Measurements from ENCODE around the gene MTERF2. TPM values are rescaled to one million over a fixed set of nuclear protein-coding genes. Genes with fewer than 3 reads are reported as not detected.

MTERF2 gene
- total and polyA plus RNA-seq, 5 donors from 2014 or later, result 7.3 to 12.0 (median 9.9) TPM

- H3K36me3 Mint-ChIP-seq, result peaks cover 13% of the 10 kb centered on the region
- no peaks in the 10 kb centered on the region for H3K27me3 Mint-ChIP-seq
- H3K27ac Mint-ChIP-seq, result peak overlapping the region in 2 of 3 donors; percentile 92 to 93
- peak overlapping the region; percentile 94 to 96 (median 96) for H3K4me3 Mint-ChIP-seq
- peaks cover 0 to 2% (median 0%) of the 10 kb centered on the region in 7 donors for H3K9me3 Mint-ChIP-seq
- no peak for ATAC-seq (ENCODE audit: low read depth in 2 of 2)
- Histone ChIP-seq H3K4me1 (ENCODE audit: control insufficient read depth, insufficient read depth, low read length, poor library complexity, severe bottlenecking) (peaks cover 15% of the 10 kb centered on the region), H3K27ac (ENCODE audit: insufficient read depth, low read length, poor library complexity, severe bottlenecking) (peak overlapping the region; percentile 53), H3K27me3 (ENCODE audit: control insufficient read depth, insufficient read depth, low read length) (no peaks in the 10 kb centered on the region), H3K4me3 (ENCODE audit: low read depth, low read length) (peak overlapping the region; percentile 94), H3K36me3 (ENCODE audit: control insufficient read depth, insufficient read depth, low read length) (no peaks in the 10 kb centered on the region), H3K9me3 (ENCODE audit: control insufficient read depth in 2 of 2, low read length in 2 of 2) (no peaks in the 10 kb centered on the region)
- peaks cover 15 to 40% (median 38%) of the 10 kb centered on the region in 4 donors for H3K4me1 Mint-ChIP-seq
- no peak for DNase-seq
Observed at GRCh38 chr12:106986135-106986534, 811 bp downstream of the MTERF2 start.

- H3K4me1 ChIP-seq (ENCODE audit: control insufficient read depth, insufficient read depth, low read length, poor library complexity, severe bottlenecking), result peaks cover 15% of the 10 kb centered on the region
- H3K27me3 Mint-ChIP-seq, result no peaks in the 10 kb centered on the region
- H3K27me3 ChIP-seq (ENCODE audit: control insufficient read depth, insufficient read depth, low read length), result no peaks in the 10 kb centered on the region
- H3K27ac ChIP-seq (ENCODE audit: insufficient read depth, low read length, poor library complexity, severe bottlenecking), result no peak overlapping the region
- no peak overlapping the region for H3K4me3 ChIP-seq (ENCODE audit: low read depth, low read length)
- peak overlapping the region in 3 of 4 donors; percentile 94 to 96 (median 96) for H3K4me3 Mint-ChIP-seq
- H3K36me3 ChIP-seq (ENCODE audit: control insufficient read depth, insufficient read depth, low read length), result no peaks in the 10 kb centered on the region
- peaks cover 15 to 40% (median 38%) of the 10 kb centered on the region in 4 donors for H3K4me1 Mint-ChIP-seq
- H3K27ac Mint-ChIP-seq, result peak overlapping the region in 2 of 3 donors; percentile 16 to 28
- peaks cover 13% of the 10 kb centered on the region for H3K36me3 Mint-ChIP-seq
- no peak for DNase-seq
- peaks cover 0 to 2% (median 0%) of the 10 kb centered on the region in 7 donors for H3K9me3 Mint-ChIP-seq
- ATAC-seq (ENCODE audit: low read depth in 2 of 2), result no peak
- H3K9me3 ChIP-seq (ENCODE audit: control insufficient read depth in 2 of 2, low read length in 2 of 2), result no peaks in the 10 kb centered on the region
Observed at GRCh38 chr12:106985479-106985878, 1.5 kb downstream of the MTERF2 start.

GRCh38 chr12:106984588-106985137, 2.3 kb downstream of the MTERF2 start:
- Histone ChIP-seq H3K9me3 (ENCODE audit: control insufficient read depth in 2 of 2, low read length in 2 of 2) (no peaks in the 10 kb centered on the region), H3K27ac (ENCODE audit: insufficient read depth, low read length, poor library complexity, severe bottlenecking) (no peak overlapping the region), H3K36me3 (ENCODE audit: control insufficient read depth, insufficient read depth, low read length) (no peaks in the 10 kb centered on the region), H3K4me1 (ENCODE audit: control insufficient read depth, insufficient read depth, low read length, poor library complexity, severe bottlenecking) (peaks cover 15% of the 10 kb centered on the region), H3K4me3 (ENCODE audit: low read depth, low read length) (no peak overlapping the region), H3K27me3 (ENCODE audit: control insufficient read depth, insufficient read depth, low read length) (no peaks in the 10 kb centered on the region)
- Mint-ChIP-seq H3K27me3 (no peaks in the 10 kb centered on the region), H3K27ac (peak overlapping the region in 2 of 3 donors; percentile 48 to 92), H3K36me3 (peaks cover 13% of the 10 kb centered on the region), H3K4me3 (peak overlapping the region in 3 of 4 donors; percentile 44 to 73 (median 45)), H3K9me3 (peaks cover 0 to 2% (median 0%) of the 10 kb centered on the region in 7 donors), H3K4me1 (peaks cover 15 to 40% (median 38%) of the 10 kb centered on the region in 4 donors)
- DNase-seq (no peak), ATAC-seq (ENCODE audit: low read depth in 2 of 2) (no peak)

GRCh38 chr12:106982229-106982628, 4.7 kb downstream of the MTERF2 start:
- DNase-seq (no peak), ATAC-seq (ENCODE audit: low read depth in 2 of 2) (no peak)
- no peak overlapping the region for H3K27ac Mint-ChIP-seq
- H3K4me3 Mint-ChIP-seq, result no peak overlapping the region
- H3K36me3 Mint-ChIP-seq, result peaks cover 13% of the 10 kb centered on the region
- Histone ChIP-seq H3K4me1 (ENCODE audit: control insufficient read depth, insufficient read depth, low read length, poor library complexity, severe bottlenecking) (peaks cover 12% of the 10 kb centered on the region), H3K4me3 (ENCODE audit: low read depth, low read length) (no peak overlapping the region), H3K9me3 (ENCODE audit: control insufficient read depth in 2 of 2, low read length in 2 of 2) (no peaks in the 10 kb centered on the region), H3K27me3 (ENCODE audit: control insufficient read depth, insufficient read depth, low read length) (no peaks in the 10 kb centered on the region), H3K36me3 (ENCODE audit: control insufficient read depth, insufficient read depth, low read length) (peaks cover 3% of the 10 kb centered on the region), H3K27ac (ENCODE audit: insufficient read depth, low read length, poor library complexity, severe bottlenecking) (no peak overlapping the region)
- peaks cover 15 to 43% (median 39%) of the 10 kb centered on the region in 4 donors for H3K4me1 Mint-ChIP-seq
- no peaks in the 10 kb centered on the region for H3K27me3 Mint-ChIP-seq
- peaks cover 0 to 2% (median 0%) of the 10 kb centered on the region in 7 donors for H3K9me3 Mint-ChIP-seq

GRCh38 chr12:106981788-106982187, 5.2 kb downstream of the MTERF2 start:
- no peaks in the 10 kb centered on the region for H3K27me3 Mint-ChIP-seq
- DNase-seq (no peak), ATAC-seq (ENCODE audit: low read depth in 2 of 2) (no peak)
- H3K4me1 Mint-ChIP-seq, result peaks cover 15 to 43% (median 37%) of the 10 kb centered on the region in 4 donors
- H3K36me3 ChIP-seq (ENCODE audit: control insufficient read depth, insufficient read depth, low read length), result peaks cover 3% of the 10 kb centered on the region
- peaks cover 13% of the 10 kb centered on the region for H3K36me3 Mint-ChIP-seq
- no peak overlapping the region for H3K4me3 ChIP-seq (ENCODE audit: low read depth, low read length)
- no peaks in the 10 kb centered on the region for H3K27me3 ChIP-seq (ENCODE audit: control insufficient read depth, insufficient read depth, low read length)
- H3K9me3 Mint-ChIP-seq, result peaks cover 0 to 2% (median 0%) of the 10 kb centered on the region in 7 donors
- H3K4me3 Mint-ChIP-seq, result no peak overlapping the region
- H3K27ac Mint-ChIP-seq, result no peak overlapping the region
- no peak overlapping the region for H3K27ac ChIP-seq (ENCODE audit: insufficient read depth, low read length, poor library complexity, severe bottlenecking)
- peaks cover 11% of the 10 kb centered on the region for H3K4me1 ChIP-seq (ENCODE audit: control insufficient read depth, insufficient read depth, low read length, poor library complexity, severe bottlenecking)
- no peaks in the 10 kb centered on the region for H3K9me3 ChIP-seq (ENCODE audit: control insufficient read depth in 2 of 2, low read length in 2 of 2)

- no peak overlapping the region for H3K4me3 ChIP-seq (ENCODE audit: low read depth, low read length)
- ATAC-seq (ENCODE audit: low read depth in 2 of 2), result no peak
- H3K27ac ChIP-seq (ENCODE audit: insufficient read depth, low read length, poor library complexity, severe bottlenecking), result no peak overlapping the region
- no peaks in the 10 kb centered on the region for H3K27me3 Mint-ChIP-seq
- H3K36me3 ChIP-seq (ENCODE audit: control insufficient read depth, insufficient read depth, low read length), result peaks cover 3% of the 10 kb centered on the region
- peaks cover 11 to 34% (median 30%) of the 10 kb centered on the region in 4 donors for H3K4me1 Mint-ChIP-seq
- no peaks in the 10 kb centered on the region for H3K9me3 ChIP-seq (ENCODE audit: control insufficient read depth in 2 of 2, low read length in 2 of 2)
- no peak for DNase-seq
- H3K4me1 ChIP-seq (ENCODE audit: control insufficient read depth, insufficient read depth, low read length, poor library complexity, severe bottlenecking), result peaks cover 2% of the 10 kb centered on the region
- no peaks in the 10 kb centered on the region for H3K27me3 ChIP-seq (ENCODE audit: control insufficient read depth, insufficient read depth, low read length)
- peaks cover 0 to 2% (median 0%) of the 10 kb centered on the region in 7 donors for H3K9me3 Mint-ChIP-seq
- peaks cover 13% of the 10 kb centered on the region for H3K36me3 Mint-ChIP-seq
- H3K4me3 Mint-ChIP-seq, result no peak overlapping the region
- peak overlapping the region in 1 of 3 donors; percentile 65 for H3K27ac Mint-ChIP-seq
Observed at GRCh38 chr12:106980944-106981343, 6.0 kb downstream of the MTERF2 start.

GRCh38 chr12:106978035-106978800, 8.7 kb downstream of the MTERF2 start:
- no peak overlapping the region for H3K4me3 Mint-ChIP-seq
- peak overlapping the region in 1 of 3 donors; percentile 49 for H3K27ac Mint-ChIP-seq
- H3K9me3 ChIP-seq (ENCODE audit: control insufficient read depth in 2 of 2, low read length in 2 of 2), result no peaks in the 10 kb centered on the region
- H3K4me1 ChIP-seq (ENCODE audit: control insufficient read depth, insufficient read depth, low read length, poor library complexity, severe bottlenecking), result no peaks in the 10 kb centered on the region
- H3K36me3 ChIP-seq (ENCODE audit: control insufficient read depth, insufficient read depth, low read length), result peaks cover 6% of the 10 kb centered on the region
- no peak overlapping the region for H3K27ac ChIP-seq (ENCODE audit: insufficient read depth, low read length, poor library complexity, severe bottlenecking)
- DNase-seq, result no peak
- peaks cover 5 to 18% (median 16%) of the 10 kb centered on the region in 4 donors for H3K4me1 Mint-ChIP-seq
- no peak overlapping the region for H3K4me3 ChIP-seq (ENCODE audit: low read depth, low read length)
- no peaks in the 10 kb centered on the region for H3K9me3 Mint-ChIP-seq
- no peak for ATAC-seq (ENCODE audit: low read depth in 2 of 2)
- H3K36me3 Mint-ChIP-seq, result peaks cover 9% of the 10 kb centered on the region
- no peaks in the 10 kb centered on the region for H3K27me3 ChIP-seq (ENCODE audit: control insufficient read depth, insufficient read depth, low read length)
- H3K27me3 Mint-ChIP-seq, result no peaks in the 10 kb centered on the region
